GM12878 (cell line): ENCODE data around the gene COL5A1.

Experiments used
- CHD2 ChIP-seq: IDR thresholded peaks from 2 replicates; pipeline ENCODE4 v1.6.1; 2011; ENCODE audit warnings: low read depth, low read length, improper control_type of control experiment, borderline replicate concordance
- CTCF ChIP-seq, 3 experiments: IDR thresholded peaks in 2 of 3; conservative IDR thresholded peaks in 1 of 3; 2 replicates each; pipeline ENCODE4 v1.5.1; 2011; ENCODE audit warnings: low read depth in 3 of 3, low read length in 3 of 3, mild to moderate bottlenecking in 3 of 3, control low read depth in 2 of 3, moderate library complexity in 2 of 3, inconsistent platforms in 1 of 3, mixed read lengths in 1 of 3; ENCODE audit not compliant: control insufficient read depth in 2 of 3, insufficient read depth in 1 of 3; ENCODE audit errors: extremely low read depth in 1 of 3
- CUX1 ChIP-seq: IDR thresholded peaks from 2 replicates; pipeline ENCODE4 v1.6.1; 2012; ENCODE audit warnings: improper control_type of control experiment, low read depth, low read length; ENCODE audit not compliant: insufficient replicate concordance
- MAX ChIP-seq: IDR thresholded peaks from 2 replicates; pipeline ENCODE4 v1.6.1; 2012; ENCODE audit warnings: low read depth, low read length, improper control_type of control experiment
- NRF1 ChIP-seq: conservative IDR thresholded peaks from 2 replicates; pipeline ENCODE4 v1.6.1; 2011; ENCODE audit warnings: mild to moderate bottlenecking, low read depth, low read length, improper control_type of control experiment
- PBX3 ChIP-seq: IDR thresholded peaks from 2 replicates; pipeline ENCODE4 v1.6.1; 2011; ENCODE audit warnings: mild to moderate bottlenecking, low read depth, low read length, moderate library complexity; ENCODE audit not compliant: insufficient replicate concordance
- POLR2A ChIP-seq: IDR thresholded peaks from 2 replicates; pipeline ENCODE4 v1.6.1; 2011; ENCODE audit warnings: low read depth, mild to moderate bottlenecking, low read length
- POLR2AphosphoS5 ChIP-seq: IDR thresholded peaks from 2 replicates; pipeline ENCODE4 v1.6.1; 2011; ENCODE audit warnings: mild to moderate bottlenecking, low read length, inconsistent platforms
- SUZ12 ChIP-seq: fragments of 200-600 bp; sonication (generic); IDR thresholded peaks from one replicate; pipeline ENCODE4 v1.6.1; 2018; ENCODE audit warnings: antibody characterized with exemption, mild to moderate bottlenecking; ENCODE audit not compliant: unreplicated experiment

- TF ChIP-seq SUZ12, result no peak
- no peak for TF ChIP-seq CTCF (IDR thresholded peaks at IDR 0.05 in 2 of 3, conservative IDR thresholded peaks at IDR 0.05 in 1 of 3; ENCODE audit: control insufficient read depth in 2 of 3, extremely low read depth in 1 of 3, insufficient read depth in 1 of 3, low read depth in 3 of 3, low read length in 3 of 3)
- no peak for TF ChIP-seq CHD2
- no peak for TF ChIP-seq POLR2A
- TF ChIP-seq NRF1, result no peak
- TF ChIP-seq POLR2AphosphoS5, result no peak
- no peak for TF ChIP-seq PBX3
- no peak for TF ChIP-seq CUX1
- no peak for TF ChIP-seq MAX
Observed at GRCh38 chr9:134617246-134617645, 24.4 kb upstream of the COL5A1 start.
